Retinal pigment epithelial cell (primary cell): Measurements from ENCODE around the gene STXBP5L.
A peak's percentile ranks its signal among the peaks of the same experiment; 100 is the strongest.
"Not testable (repeated sequence)": the region's sequence is repeated elsewhere in the genome, so short reads cannot be mapped to it uniquely, and the experiment has no call there.

ENCODE experiments used
- DNase-seq: peaks from one replicate; pipeline ENCODE4 v3.0.0-alpha.2; 2010; ENCODE audit warnings: low read depth
- H3K4me3 ChIP-seq: 2 replicates; pipeline ENCODE4 v1.5.1; 2011; ENCODE audit warnings: mild to moderate bottlenecking, low read length, control low read depth, moderate library complexity
- TF ChIP-seq, protein P1 (sequence below): conservative IDR thresholded peaks from 2 replicates; pipeline ENCODE4 v1.5.1; 2011; ENCODE audit warnings: low read depth, low read length, control low read depth, inconsistent platforms

Gene STXBP5L

DNA sequence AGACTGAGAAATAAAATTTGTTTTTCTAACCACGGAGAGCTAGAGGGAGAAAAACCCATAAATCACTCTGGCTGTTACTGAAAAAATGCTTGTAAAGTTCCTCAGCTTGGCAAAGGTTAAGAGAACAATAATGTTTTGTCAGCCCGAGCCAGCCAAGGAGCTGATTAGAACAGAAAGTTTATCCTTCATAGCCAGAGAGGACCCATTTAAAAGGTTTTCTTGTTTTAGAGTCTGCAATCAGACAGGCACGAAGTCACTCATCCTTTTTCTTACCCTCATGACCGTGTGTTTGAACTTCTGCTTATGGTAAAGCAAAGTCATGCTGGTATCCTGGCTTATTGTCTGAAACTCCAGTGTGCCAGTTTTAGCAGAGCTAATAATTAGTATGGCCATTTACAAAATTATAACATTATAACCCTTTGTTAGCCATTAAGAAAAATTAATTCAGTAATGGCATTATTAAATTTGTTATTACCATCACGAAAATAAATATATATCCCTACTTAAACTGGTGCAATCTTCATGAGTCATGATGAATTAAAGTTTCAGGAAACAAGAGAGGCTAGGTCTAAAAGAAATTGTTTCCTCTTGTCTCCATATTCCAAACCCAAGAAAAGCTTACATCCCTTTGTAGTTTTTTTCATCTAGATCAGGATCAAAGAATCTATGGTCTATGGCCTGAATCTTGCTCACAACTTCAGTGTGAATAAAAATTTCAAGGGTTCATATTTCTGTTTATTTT is 13.5 kb upstream of the STXBP5L start:
- TF ChIP-seq, protein P1, sequence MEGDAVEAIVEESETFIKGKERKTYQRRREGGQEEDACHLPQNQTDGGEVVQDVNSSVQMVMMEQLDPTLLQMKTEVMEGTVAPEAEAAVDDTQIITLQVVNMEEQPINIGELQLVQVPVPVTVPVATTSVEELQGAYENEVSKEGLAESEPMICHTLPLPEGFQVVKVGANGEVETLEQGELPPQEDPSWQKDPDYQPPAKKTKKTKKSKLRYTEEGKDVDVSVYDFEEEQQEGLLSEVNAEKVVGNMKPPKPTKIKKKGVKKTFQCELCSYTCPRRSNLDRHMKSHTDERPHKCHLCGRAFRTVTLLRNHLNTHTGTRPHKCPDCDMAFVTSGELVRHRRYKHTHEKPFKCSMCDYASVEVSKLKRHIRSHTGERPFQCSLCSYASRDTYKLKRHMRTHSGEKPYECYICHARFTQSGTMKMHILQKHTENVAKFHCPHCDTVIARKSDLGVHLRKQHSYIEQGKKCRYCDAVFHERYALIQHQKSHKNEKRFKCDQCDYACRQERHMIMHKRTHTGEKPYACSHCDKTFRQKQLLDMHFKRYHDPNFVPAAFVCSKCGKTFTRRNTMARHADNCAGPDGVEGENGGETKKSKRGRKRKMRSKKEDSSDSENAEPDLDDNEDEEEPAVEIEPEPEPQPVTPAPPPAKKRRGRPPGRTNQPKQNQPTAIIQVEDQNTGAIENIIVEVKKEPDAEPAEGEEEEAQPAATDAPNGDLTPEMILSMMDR, result no peak
- H3K4me3 ChIP-seq, result no peak overlapping the region
- DNase-seq, result no peak

DNA sequence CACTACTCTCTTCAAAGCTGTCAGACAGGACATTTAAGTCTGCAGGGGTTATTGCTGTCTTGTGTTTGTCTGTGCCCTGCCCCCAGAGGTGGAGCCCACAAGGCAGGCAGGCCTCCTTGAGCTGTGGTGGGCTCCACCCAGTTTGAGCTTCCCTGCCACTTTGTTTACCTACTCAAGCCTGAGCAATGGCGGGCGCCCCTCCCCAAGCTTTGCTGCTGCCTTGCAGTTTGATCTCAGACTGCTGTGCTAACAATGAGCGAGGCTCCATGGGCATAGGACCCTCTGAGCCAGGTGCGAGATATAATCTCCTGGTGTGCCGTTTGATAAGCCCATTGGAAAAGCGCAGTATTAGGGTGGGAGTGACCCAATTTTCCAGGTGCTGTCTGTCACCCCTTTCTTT is 6.3 kb upstream of the STXBP5L start:
- not testable (repeated sequence) for DNase-seq

DNA sequence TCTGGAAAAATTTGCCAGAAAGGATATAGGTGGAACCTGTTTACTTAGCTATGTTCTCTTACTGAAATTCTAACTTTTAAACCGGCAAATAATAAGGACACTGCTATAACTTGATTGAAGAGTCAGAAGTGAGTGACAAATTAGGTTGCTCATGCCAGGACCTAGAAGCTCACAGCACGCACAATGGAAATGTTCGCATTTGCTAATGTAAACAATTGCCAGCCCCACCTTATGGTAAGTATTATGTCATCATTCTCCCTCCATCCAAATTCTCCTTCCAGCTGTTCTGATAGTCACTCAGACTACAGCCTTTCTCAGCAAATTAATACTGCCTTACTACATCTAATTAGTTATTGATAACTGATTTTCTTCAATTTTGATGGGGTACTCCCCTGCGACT is 4.8 kb upstream of the STXBP5L start:
- TF ChIP-seq, protein P1, result no peak
- no peak overlapping the region for H3K4me3 ChIP-seq
- DNase-seq, result no peak

More for the DNA sequence above, 6.3 kb upstream of the STXBP5L start:
- H3K4me3 ChIP-seq, result not testable (repeated sequence)

DNA sequence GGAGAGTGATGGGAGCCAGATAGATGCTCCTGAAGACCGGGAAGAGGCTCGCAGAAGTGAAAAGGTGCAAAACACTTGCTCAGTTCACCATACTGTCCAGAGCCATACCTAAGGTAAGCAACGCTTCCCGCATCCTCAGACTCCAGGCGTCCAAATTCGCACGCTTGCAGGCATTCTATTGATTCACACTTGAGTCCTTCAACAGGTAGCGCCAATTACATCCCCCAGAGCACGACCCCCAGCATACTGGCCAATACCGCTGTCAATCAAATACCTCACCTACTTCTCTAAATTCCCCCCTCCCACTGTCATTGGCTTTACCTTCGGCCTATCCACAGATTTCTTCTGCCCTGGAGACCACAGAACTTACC is 361 bp upstream of the STXBP5L start:
- TF ChIP-seq, protein P1, result no peak
- H3K4me3 ChIP-seq, result peak overlapping the region; percentile 33
- no peak for DNase-seq

DNA sequence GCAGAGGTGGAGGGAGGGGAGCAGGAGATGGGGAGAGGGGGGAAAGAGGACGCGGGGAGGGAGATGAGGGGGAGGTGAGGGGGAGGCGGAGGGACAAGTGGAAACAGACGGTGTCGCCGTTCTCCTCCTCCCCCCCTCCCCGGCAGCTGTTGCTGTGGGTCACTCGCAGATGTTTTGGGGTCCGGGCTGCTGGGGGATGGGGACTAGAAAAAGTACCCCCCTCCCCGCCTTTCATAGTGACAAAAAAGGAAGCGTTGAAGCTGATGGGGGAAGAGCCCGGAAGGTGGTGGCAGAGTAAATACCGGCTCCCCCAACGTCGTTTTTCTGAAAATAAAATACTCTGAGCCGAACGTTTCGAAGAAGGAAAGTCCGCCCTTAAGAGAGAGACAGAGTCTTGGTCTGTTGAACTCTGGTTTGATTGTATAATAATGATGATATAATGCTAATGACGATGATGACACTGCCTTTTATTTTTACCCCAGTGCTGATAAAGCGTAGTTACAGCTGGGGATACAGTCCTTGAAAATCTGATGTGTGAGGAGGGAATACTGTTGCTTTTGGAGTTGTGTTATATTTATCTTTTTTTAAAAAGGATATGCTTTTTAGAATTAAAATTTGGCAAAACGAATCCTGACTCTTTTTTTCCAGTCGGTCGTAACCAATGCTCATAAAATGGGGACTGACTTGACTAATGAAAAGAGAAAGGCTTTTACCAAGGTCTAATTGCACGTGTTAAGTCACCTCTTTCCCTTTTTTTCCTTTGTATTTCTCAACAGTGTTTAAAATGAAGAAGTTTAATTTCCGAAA is 993 bp downstream of the STXBP5L start:
- DNase-seq, result no peak
- TF ChIP-seq, protein P1, result no peak
- peak overlapping the region; percentile 40 for H3K4me3 ChIP-seq

DNA sequence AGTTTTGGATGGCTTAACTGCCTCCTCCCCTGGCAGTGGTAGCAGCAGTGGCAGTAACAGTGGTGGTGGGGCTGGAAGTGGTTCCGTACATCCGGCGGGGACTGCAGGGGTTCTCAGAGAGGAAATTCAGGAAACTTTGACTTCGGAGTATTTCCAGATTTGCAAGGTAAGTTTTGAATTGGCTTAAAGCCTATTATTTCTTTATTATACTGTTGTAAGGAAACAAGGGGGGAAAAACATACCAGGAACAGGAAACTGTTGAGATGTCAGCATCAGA is 1.5 kb downstream of the STXBP5L start:
- TF ChIP-seq, protein P1, result no peak
- DNase-seq, result no peak
- H3K4me3 ChIP-seq, result no peak overlapping the region

DNA sequence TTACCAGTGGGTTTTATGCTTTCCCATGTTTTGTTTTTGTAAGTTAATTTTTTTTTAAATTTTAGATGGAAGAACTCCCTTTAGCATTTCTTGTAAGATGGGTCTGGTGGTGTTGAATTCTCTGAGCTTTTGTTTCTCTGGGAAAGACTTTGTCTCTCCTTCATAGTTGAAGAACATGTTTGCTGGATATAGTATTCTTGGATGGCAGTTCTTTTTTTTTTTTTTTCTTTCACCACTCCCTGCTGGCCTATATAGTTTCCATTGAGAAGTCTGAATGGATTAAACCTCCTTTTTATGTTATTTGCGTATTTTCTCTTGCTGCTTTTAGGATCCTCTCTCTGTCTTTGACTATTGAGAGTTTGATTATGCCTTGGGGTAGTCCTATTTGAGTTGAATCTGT is 18.1 kb downstream of the STXBP5L start:
- TF ChIP-seq, protein P1, result no peak
- no peak for DNase-seq
- H3K4me3 ChIP-seq, result no peak overlapping the region
